ENCODE data around the gene SERPINF2.
"Not testable (repeated sequence)": the region's sequence is repeated elsewhere in the genome, so short reads cannot be mapped to it uniquely, and the experiment has no call there.

The SERPINF2 gene

GRCh38 chr17:1787301-1787902 is 44.7 kb downstream of the SERPINF2 start:
- Histone ChIP-seq H3K9ac (ENCODE audit: low read depth, low read length) (peak overlapping the region; percentile 45), H3K36me3 (ENCODE audit: insufficient read depth, low read length) (peaks cover 3% of the 10 kb centered on the region), H3K27me3 (ENCODE audit: control insufficient read depth, insufficient read depth, low read length) (no peaks in the 10 kb centered on the region), H3K4me1 (ENCODE audit: control insufficient read depth, insufficient read depth, low read length) (peaks cover 40% of the 10 kb centered on the region), H3K4me2 (ENCODE audit: low read length) (peak overlapping the region; percentile 41), H3K9me3 (replicated peaks; ENCODE audit: low read length) (no peaks in the 10 kb centered on the region), H3K4me3 (ENCODE audit: low read length) (peak overlapping the region; percentile 1)

- peaks cover 3% of the 10 kb centered on the region for H3K36me3 ChIP-seq (ENCODE audit: insufficient read depth, low read length)
These were observed 47.3 kb downstream of the SERPINF2 start for GRCh38 chr17:1789936-1790335.

GRCh38 chr17:1792495-1793446 is 50.1 kb downstream of the SERPINF2 start:
- Histone ChIP-seq H3K36me3 (ENCODE audit: insufficient read depth, low read length) (no peaks in the 10 kb centered on the region), H3K4me1 (ENCODE audit: control insufficient read depth, insufficient read depth, low read length) (peaks cover 4% of the 10 kb centered on the region), H3K27me3 (ENCODE audit: control insufficient read depth, insufficient read depth, low read length) (no peaks in the 10 kb centered on the region), H3K4me3 (ENCODE audit: low read length) (no peak overlapping the region), H3K4me2 (ENCODE audit: low read length) (no peak overlapping the region), H3K9ac (ENCODE audit: low read depth, low read length) (no peak overlapping the region), H3K9me3 (replicated peaks; ENCODE audit: low read length) (no peaks in the 10 kb centered on the region)

More at GRCh38 chr17:1789936-1790335, 47.3 kb downstream of the SERPINF2 start:
- H3K4me2 ChIP-seq (ENCODE audit: low read length), result no peak overlapping the region
- H3K27me3 ChIP-seq (ENCODE audit: control insufficient read depth, insufficient read depth, low read length), result no peaks in the 10 kb centered on the region
- H3K4me1 ChIP-seq (ENCODE audit: control insufficient read depth, insufficient read depth, low read length), result peaks cover 21% of the 10 kb centered on the region
- H3K9me3 ChIP-seq (replicated peaks; ENCODE audit: low read length), result no peaks in the 10 kb centered on the region
- no peak overlapping the region for H3K9ac ChIP-seq (ENCODE audit: low read depth, low read length)
- no peak overlapping the region for H3K4me3 ChIP-seq (ENCODE audit: low read length)

DNA sequence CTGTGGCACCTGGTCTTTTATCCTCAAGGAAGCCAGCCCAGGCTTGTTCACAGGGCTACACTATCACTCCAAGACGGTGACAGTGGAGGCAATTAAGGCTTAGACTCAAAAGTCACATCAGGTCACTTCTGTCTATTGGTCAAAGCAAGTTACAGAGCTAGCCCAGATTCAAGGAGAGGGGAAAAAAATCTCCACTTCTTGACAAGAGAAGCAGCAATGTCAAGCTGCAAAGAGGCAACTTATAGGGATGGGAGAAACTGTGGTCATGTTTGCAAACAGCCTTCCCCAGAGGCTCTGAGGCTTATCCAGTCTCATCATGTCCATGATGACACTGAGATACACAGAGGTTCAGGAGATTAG is 50.8 kb downstream of the SERPINF2 start:
- Histone ChIP-seq H3K27me3 (ENCODE audit: control insufficient read depth, insufficient read depth, low read length) (no peaks in the 10 kb centered on the region), H3K9ac (ENCODE audit: low read depth, low read length) (no peak overlapping the region)

DNA sequence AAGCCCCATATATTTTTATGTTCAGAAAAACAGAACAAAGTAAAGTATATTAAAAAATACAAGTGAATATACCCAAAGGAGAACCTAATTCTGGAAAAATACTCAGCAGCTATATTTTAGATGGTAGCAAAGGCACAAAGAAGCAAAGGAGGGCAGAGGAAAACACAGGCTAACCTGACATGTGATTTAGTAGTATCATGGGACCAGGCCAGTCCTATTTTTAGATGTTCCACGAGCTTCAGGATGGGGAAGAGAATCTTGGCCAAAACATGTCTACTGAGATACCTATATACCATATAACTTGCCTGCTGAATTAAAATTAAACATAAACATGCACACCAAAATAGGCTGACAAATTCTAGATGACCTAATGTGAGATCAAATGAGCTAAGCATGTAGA is 54.1 kb downstream of the SERPINF2 start:
- Histone ChIP-seq H3K9me3 (replicated peaks; ENCODE audit: low read length) (no peaks in the 10 kb centered on the region), H3K36me3 (ENCODE audit: insufficient read depth, low read length) (peaks cover 14% of the 10 kb centered on the region), H3K4me1 (ENCODE audit: control insufficient read depth, insufficient read depth, low read length) (no peaks in the 10 kb centered on the region), H3K9ac (ENCODE audit: low read depth, low read length) (no peak overlapping the region), H3K4me2 (ENCODE audit: low read length) (no peak overlapping the region), H3K27me3 (ENCODE audit: control insufficient read depth, insufficient read depth, low read length) (no peaks in the 10 kb centered on the region), H3K4me3 (ENCODE audit: low read length) (no peak overlapping the region)

More for the DNA sequence above, 50.8 kb downstream of the SERPINF2 start:
- Histone ChIP-seq H3K4me2 (ENCODE audit: low read length) (no peak overlapping the region), H3K4me3 (ENCODE audit: low read length) (no peak overlapping the region), H3K36me3 (ENCODE audit: insufficient read depth, low read length) (no peaks in the 10 kb centered on the region), H3K4me1 (ENCODE audit: control insufficient read depth, insufficient read depth, low read length) (no peaks in the 10 kb centered on the region), H3K9me3 (replicated peaks; ENCODE audit: low read length) (no peaks in the 10 kb centered on the region)

- Histone ChIP-seq H3K4me1 (ENCODE audit: control insufficient read depth, insufficient read depth, low read length) (no peaks in the 10 kb centered on the region), H3K4me2 (ENCODE audit: low read length) (no peak overlapping the region), H3K4me3 (ENCODE audit: low read length) (no peak overlapping the region), H3K36me3 (ENCODE audit: insufficient read depth, low read length) (peaks cover 14% of the 10 kb centered on the region), H3K9ac (ENCODE audit: low read depth, low read length) (no peak overlapping the region), H3K9me3 (replicated peaks; ENCODE audit: low read length) (no peaks in the 10 kb centered on the region), H3K27me3 (ENCODE audit: control insufficient read depth, insufficient read depth, low read length) (no peaks in the 10 kb centered on the region)
These were observed 54.7 kb downstream of the SERPINF2 start for GRCh38 chr17:1797323-1797722.

GRCh38 chr17:1797846-1798245 is 55.2 kb downstream of the SERPINF2 start:
- not testable (repeated sequence) for H3K4me3 ChIP-seq (ENCODE audit: low read length); H3K27me3 ChIP-seq (ENCODE audit: control insufficient read depth, insufficient read depth, low read length); H3K9ac ChIP-seq (ENCODE audit: low read depth, low read length); H3K9me3 ChIP-seq (replicated peaks; ENCODE audit: low read length); H3K4me2 ChIP-seq (ENCODE audit: low read length); H3K4me1 ChIP-seq (ENCODE audit: control insufficient read depth, insufficient read depth, low read length)
- H3K36me3 ChIP-seq (ENCODE audit: insufficient read depth, low read length), result peaks cover 17% of the 10 kb centered on the region

- Histone ChIP-seq H3K27me3 (ENCODE audit: control insufficient read depth, insufficient read depth, low read length) (no peaks in the 10 kb centered on the region), H3K9me3 (replicated peaks; ENCODE audit: low read length) (no peaks in the 10 kb centered on the region), H3K4me1 (ENCODE audit: control insufficient read depth, insufficient read depth, low read length) (no peaks in the 10 kb centered on the region), H3K9ac (ENCODE audit: low read depth, low read length) (no peak overlapping the region), H3K36me3 (ENCODE audit: insufficient read depth, low read length) (peaks cover 17% of the 10 kb centered on the region), H3K4me3 (ENCODE audit: low read length) (no peak overlapping the region), H3K4me2 (ENCODE audit: low read length) (no peak overlapping the region)
These were observed 57.6 kb downstream of the SERPINF2 start for GRCh38 chr17:1800240-1800639.

DNA sequence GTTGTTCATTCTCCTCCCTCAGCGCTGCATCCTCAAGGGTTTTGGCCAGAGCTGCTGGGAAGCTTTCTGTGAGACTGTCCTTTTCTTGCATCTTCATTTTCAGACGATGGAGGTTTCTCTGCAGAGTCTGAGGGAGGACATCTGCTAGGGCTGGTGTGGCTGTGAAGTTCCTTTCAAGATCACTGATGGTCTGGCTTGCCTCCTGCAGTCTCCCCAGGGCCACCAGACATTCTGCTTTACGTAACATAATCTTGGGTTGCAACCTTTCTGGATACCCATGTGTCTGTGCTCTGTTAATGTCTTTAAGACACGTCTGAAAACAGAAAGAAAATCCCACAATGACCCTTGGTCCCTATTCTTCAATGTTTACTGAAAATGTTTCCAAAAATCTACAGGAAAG is 58.0 kb downstream of the SERPINF2 start:
- Histone ChIP-seq H3K4me2 (ENCODE audit: low read length) (no peak overlapping the region), H3K9me3 (replicated peaks; ENCODE audit: low read length) (no peaks in the 10 kb centered on the region)

DNA sequence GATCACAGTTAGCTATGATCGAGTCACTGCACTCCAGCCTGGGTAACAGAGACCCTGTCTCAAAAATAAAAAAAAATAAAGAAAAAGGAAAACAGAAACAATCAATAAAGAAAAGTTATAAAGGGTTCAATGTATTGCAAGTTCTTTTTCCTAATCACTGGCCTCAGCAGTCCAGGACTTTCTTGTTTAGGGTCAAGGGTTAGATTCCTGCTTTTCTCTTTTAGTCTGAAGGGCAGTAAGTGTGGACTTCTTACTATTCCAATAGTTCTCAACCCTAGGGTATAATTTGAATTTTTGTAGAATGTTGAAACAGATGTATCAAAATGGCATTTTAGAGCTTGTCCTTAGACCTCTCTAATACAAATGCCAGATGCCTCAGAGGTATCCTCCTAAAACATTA is 59.8 kb downstream of the SERPINF2 start:
- no peaks in the 10 kb centered on the region for H3K27me3 ChIP-seq (ENCODE audit: control insufficient read depth, insufficient read depth, low read length)
- H3K9ac ChIP-seq (ENCODE audit: low read depth, low read length), result no peak overlapping the region
- no peaks in the 10 kb centered on the region for H3K9me3 ChIP-seq (replicated peaks; ENCODE audit: low read length)
- no peaks in the 10 kb centered on the region for H3K4me1 ChIP-seq (ENCODE audit: control insufficient read depth, insufficient read depth, low read length)
- H3K4me3 ChIP-seq (ENCODE audit: low read length), result no peak overlapping the region
- peaks cover 17% of the 10 kb centered on the region for H3K36me3 ChIP-seq (ENCODE audit: insufficient read depth, low read length)
- H3K4me2 ChIP-seq (ENCODE audit: low read length), result no peak overlapping the region

More for the DNA sequence above, 58.0 kb downstream of the SERPINF2 start:
- no peak overlapping the region for H3K4me3 ChIP-seq (ENCODE audit: low read length)
- peaks cover 17% of the 10 kb centered on the region for H3K36me3 ChIP-seq (ENCODE audit: insufficient read depth, low read length)
- H3K27me3 ChIP-seq (ENCODE audit: control insufficient read depth, insufficient read depth, low read length), result no peaks in the 10 kb centered on the region
- H3K4me1 ChIP-seq (ENCODE audit: control insufficient read depth, insufficient read depth, low read length), result no peaks in the 10 kb centered on the region
- H3K9ac ChIP-seq (ENCODE audit: low read depth, low read length), result no peak overlapping the region

DNA sequence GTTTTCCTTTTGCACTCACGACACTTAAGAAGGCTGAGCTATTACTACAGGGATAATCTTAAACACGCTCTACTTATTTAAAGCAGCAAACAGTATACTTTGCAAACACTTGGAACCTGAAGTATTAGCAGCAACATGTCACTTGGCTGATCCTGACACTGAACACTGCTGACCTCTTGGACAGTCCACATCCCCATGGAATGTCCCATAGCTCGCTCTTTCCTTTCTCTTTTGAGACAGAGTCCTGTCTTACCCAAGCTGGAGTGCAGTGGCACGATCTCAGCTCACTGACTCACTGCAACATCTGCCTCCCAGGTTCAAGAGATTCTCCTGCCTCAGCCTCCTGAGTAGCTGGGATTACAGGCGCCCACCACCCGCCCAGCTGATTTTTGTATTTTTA is 60.6 kb downstream of the SERPINF2 start:
- Histone ChIP-seq H3K36me3 (ENCODE audit: insufficient read depth, low read length) (peaks cover 20% of the 10 kb centered on the region), H3K4me1 (ENCODE audit: control insufficient read depth, insufficient read depth, low read length) (no peaks in the 10 kb centered on the region), H3K4me2 (ENCODE audit: low read length) (no peak overlapping the region), H3K9me3 (replicated peaks; ENCODE audit: low read length) (no peaks in the 10 kb centered on the region), H3K4me3 (ENCODE audit: low read length) (no peak overlapping the region), H3K9ac (ENCODE audit: low read depth, low read length) (no peak overlapping the region), H3K27me3 (ENCODE audit: control insufficient read depth, insufficient read depth, low read length) (no peaks in the 10 kb centered on the region)

Measured in skeletal muscle satellite cell (primary cell).